Measurements from ENCODE around the gene HUS1B. TPM values are rescaled to one million over a fixed set of nuclear protein-coding genes. Genes with fewer than 3 reads are reported as not detected.

HUS1B gene
- total and polyA plus RNA-seq, 2 experiments from 2014 or later: 0.33 to 1.2 TPM

DNA sequence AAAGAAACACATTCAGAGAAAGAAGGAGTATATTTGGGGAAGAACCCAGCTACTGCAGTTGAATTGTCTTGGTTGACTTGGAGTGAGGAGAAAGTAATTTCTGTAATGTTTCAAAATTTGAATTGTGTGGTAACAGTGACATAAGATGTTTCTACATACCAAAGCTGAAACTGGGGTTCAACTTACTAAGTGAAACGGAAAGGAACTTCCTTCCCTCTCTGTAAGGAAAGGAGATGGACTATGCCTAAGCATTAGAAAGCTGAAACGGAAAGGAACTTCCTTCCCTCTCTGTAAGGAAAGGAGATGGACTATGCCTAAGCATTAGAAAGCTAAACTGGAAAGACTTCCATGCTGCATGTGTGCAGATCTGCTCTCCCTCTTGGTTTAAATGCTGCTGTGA, 46.0 kb downstream of the HUS1B start:
- H3K9me2 ChIP-seq (replicated peaks; ENCODE audit: insufficient read depth): no peaks in the 10 kb centered on the region
- no peak overlapping the region for H3K4me3 ChIP-seq
- no peaks in the 10 kb centered on the region for H3K36me3 ChIP-seq (replicated peaks; ENCODE audit: insufficient read depth, low read depth)
- 87% methylated on average over 2 of the region's 2 CpGs for WGBS (ENCODE audit: low lambda C conversion rate, missing lambda C conversion rate)
- TF ChIP-seq EZH2phosphoT487 (IDR thresholded peaks at IDR 0.05; ENCODE audit: low read depth, severe bottlenecking, unreplicated experiment) (no peak), EZH2 (IDR thresholded peaks at IDR 0.05; ENCODE audit: borderline replicate concordance) (no peak)
- TF ChIP-seq, protein P1, sequence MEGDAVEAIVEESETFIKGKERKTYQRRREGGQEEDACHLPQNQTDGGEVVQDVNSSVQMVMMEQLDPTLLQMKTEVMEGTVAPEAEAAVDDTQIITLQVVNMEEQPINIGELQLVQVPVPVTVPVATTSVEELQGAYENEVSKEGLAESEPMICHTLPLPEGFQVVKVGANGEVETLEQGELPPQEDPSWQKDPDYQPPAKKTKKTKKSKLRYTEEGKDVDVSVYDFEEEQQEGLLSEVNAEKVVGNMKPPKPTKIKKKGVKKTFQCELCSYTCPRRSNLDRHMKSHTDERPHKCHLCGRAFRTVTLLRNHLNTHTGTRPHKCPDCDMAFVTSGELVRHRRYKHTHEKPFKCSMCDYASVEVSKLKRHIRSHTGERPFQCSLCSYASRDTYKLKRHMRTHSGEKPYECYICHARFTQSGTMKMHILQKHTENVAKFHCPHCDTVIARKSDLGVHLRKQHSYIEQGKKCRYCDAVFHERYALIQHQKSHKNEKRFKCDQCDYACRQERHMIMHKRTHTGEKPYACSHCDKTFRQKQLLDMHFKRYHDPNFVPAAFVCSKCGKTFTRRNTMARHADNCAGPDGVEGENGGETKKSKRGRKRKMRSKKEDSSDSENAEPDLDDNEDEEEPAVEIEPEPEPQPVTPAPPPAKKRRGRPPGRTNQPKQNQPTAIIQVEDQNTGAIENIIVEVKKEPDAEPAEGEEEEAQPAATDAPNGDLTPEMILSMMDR (IDR thresholded peaks at IDR 0.05; ENCODE audit: poor library complexity): no peak
- no peak overlapping the region for H3K4me2 ChIP-seq
- no peak overlapping the region for H3K27ac ChIP-seq
- H3K4me1 ChIP-seq (ENCODE audit: insufficient read depth): no peaks in the 10 kb centered on the region
- H2AFZ ChIP-seq: no peak overlapping the region
- no peaks in the 10 kb centered on the region for H3K79me2 ChIP-seq
- no peaks in the 10 kb centered on the region for H4K20me1 ChIP-seq (ENCODE audit: insufficient read depth, poor library complexity, severe bottlenecking)
- no peak for DNase-seq (ENCODE audit: low spot score)
- no peaks in the 10 kb centered on the region for H3K27me3 ChIP-seq
- H3K9me3 ChIP-seq (ENCODE audit: low read depth): no peaks in the 10 kb centered on the region

DNA sequence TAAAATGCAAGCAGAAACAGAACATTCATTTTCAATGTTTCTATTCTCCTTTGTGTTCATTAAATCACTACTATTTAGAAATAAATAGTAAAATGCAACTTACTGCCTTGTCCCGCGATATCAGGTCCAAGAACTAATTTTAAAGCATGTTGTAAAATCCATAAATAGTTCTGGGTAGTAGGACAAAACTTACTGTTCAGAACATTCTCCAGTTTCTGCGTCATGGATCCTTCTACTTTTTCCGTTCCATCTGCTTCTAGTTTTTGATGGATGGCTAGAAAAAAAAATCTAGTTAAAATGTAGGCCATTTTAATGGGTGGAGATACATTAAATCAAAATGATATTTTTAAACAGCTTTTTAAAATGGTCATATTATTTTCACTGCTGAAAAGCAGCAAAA, 47.0 kb downstream of the HUS1B start:
- no peak for DNase-seq (ENCODE audit: low spot score)
- WGBS (ENCODE audit: low lambda C conversion rate, missing lambda C conversion rate): 95% methylated on average over 4 of the region's 4 CpGs
- no peak overlapping the region for H2AFZ ChIP-seq
- H3K36me3 ChIP-seq (replicated peaks; ENCODE audit: insufficient read depth, low read depth): no peaks in the 10 kb centered on the region
- H3K9me3 ChIP-seq (ENCODE audit: low read depth): no peaks in the 10 kb centered on the region
- H3K79me2 ChIP-seq: no peaks in the 10 kb centered on the region
- H3K9me2 ChIP-seq (replicated peaks; ENCODE audit: insufficient read depth): no peaks in the 10 kb centered on the region
- H4K20me1 ChIP-seq (ENCODE audit: insufficient read depth, poor library complexity, severe bottlenecking): no peaks in the 10 kb centered on the region
- no peak overlapping the region for H3K4me2 ChIP-seq
- H3K27ac ChIP-seq: no peak overlapping the region
- no peaks in the 10 kb centered on the region for H3K4me1 ChIP-seq (ENCODE audit: insufficient read depth)
- TF ChIP-seq, protein P1 (IDR thresholded peaks at IDR 0.05; ENCODE audit: poor library complexity): no peak
- TF ChIP-seq EZH2 (IDR thresholded peaks at IDR 0.05; ENCODE audit: borderline replicate concordance): no peak
- TF ChIP-seq EZH2phosphoT487 (IDR thresholded peaks at IDR 0.05; ENCODE audit: low read depth, severe bottlenecking, unreplicated experiment): no peak
- no peak overlapping the region for H3K4me3 ChIP-seq
- no peaks in the 10 kb centered on the region for H3K27me3 ChIP-seq

DNA sequence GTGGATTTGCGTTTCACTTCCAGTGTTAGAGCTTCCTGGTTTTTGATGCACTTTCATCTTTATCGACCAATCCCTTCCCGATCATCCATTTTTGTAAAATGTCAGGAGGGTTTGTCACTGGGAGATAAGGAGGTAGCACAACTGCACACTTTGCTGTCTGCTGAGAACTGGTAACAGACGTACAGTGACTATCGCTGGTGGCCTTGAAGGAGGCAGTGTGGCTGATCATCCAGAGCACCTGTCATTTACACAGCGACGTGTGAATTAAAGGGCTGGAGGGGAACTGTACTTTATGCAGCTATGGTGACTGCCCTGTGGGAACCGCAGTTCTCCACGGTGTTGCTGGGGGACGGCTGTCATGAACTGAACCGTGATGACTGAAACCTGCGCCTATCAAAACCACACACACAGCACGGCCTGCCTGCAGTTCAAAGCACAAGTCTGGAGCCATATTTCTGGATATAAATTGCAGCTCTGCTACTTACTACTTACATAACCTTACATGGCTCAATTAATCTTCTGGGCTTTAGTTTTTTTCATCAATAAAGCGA, 50.0 kb downstream of the HUS1B start:
- 95% methylated on average over 14 of the region's 14 CpGs for WGBS (ENCODE audit: low lambda C conversion rate, missing lambda C conversion rate)
- no peak overlapping the region for H3K4me2 ChIP-seq
- H3K27me3 ChIP-seq: no peaks in the 10 kb centered on the region
- H3K9me2 ChIP-seq (replicated peaks; ENCODE audit: insufficient read depth): no peaks in the 10 kb centered on the region
- H3K79me2 ChIP-seq: peaks cover 2% of the 10 kb centered on the region
- TF ChIP-seq, protein P1 (IDR thresholded peaks at IDR 0.05; ENCODE audit: poor library complexity): no peak
- TF ChIP-seq EZH2phosphoT487 (IDR thresholded peaks at IDR 0.05; ENCODE audit: low read depth, severe bottlenecking, unreplicated experiment) (no peak), EZH2 (IDR thresholded peaks at IDR 0.05; ENCODE audit: borderline replicate concordance) (no peak)
- no peaks in the 10 kb centered on the region for H3K4me1 ChIP-seq (ENCODE audit: insufficient read depth)
- H3K27ac ChIP-seq: no peak overlapping the region
- H3K4me3 ChIP-seq: no peak overlapping the region
- no peak overlapping the region for H2AFZ ChIP-seq
- no peaks in the 10 kb centered on the region for H4K20me1 ChIP-seq (ENCODE audit: insufficient read depth, poor library complexity, severe bottlenecking)
- no peaks in the 10 kb centered on the region for H3K9me3 ChIP-seq (ENCODE audit: low read depth)
- DNase-seq (ENCODE audit: low spot score): no peak
- H3K36me3 ChIP-seq (replicated peaks; ENCODE audit: insufficient read depth, low read depth): no peaks in the 10 kb centered on the region

Other genes starting within 250 kb of the HUS1B start
- 27.0 and 32.5 TPM in 2 replicates for gene EXOC2, start 36.0 kb upstream of the HUS1B start, total RNA-seq
- 15.4 and 16.9 TPM in 2 replicates for gene EXOC2, start 36.0 kb upstream of the HUS1B start, polyA plus RNA-seq

Measured in hepatocyte (in vitro differentiated cells).